ENCODE measurements around the gene SLC7A6. TPM values are rescaled to one million over a fixed set of nuclear protein-coding genes. Genes with fewer than 3 reads are reported as not detected.

SLC7A6 gene
- total RNA-seq, 1 experiment from 2014 or later, result 28.5 TPM

GRCh38 chr16:68350813-68351350, 86.6 kb downstream of the SLC7A6 start:
- Histone ChIP-seq H3K9me3 (ENCODE audit: control insufficient read depth in 1 of 2, insufficient read depth in 1 of 2, low read depth in 1 of 2, low read length in 2 of 2) (no peaks in the 10 kb centered on the region), H3K4me1 (ENCODE audit: control insufficient read depth in 1 of 2, insufficient read depth in 2 of 2, low read length in 2 of 2) (no peaks in the 10 kb centered on the region), H3K9ac (ENCODE audit: low read length) (no peak overlapping the region), H3K4me3 (replicated peaks in 1 of 2; ENCODE audit: low read depth in 1 of 2, low read length in 2 of 2) (no peak overlapping the region), H3K4me2 (ENCODE audit: low read length) (no peak overlapping the region), H3K79me2 (ENCODE audit: insufficient read depth, low read length) (no peaks in the 10 kb centered on the region), H4K20me1 (ENCODE audit: insufficient read depth) (no peaks in the 10 kb centered on the region), H3K27me3 (ENCODE audit: insufficient read depth, low read length) (no peaks in the 10 kb centered on the region), H3K27ac (ENCODE audit: low read depth, low read length) (no peak overlapping the region), H2AFZ (ENCODE audit: low read depth, low read length, poor library complexity, severe bottlenecking) (no peak overlapping the region), H3K9me2 (ENCODE audit: insufficient read depth) (no peaks in the 10 kb centered on the region), H3K36me3 (ENCODE audit: control insufficient read depth in 1 of 2, insufficient read depth in 2 of 2, low read length in 2 of 2) (peaks cover 11 to 39% of the 10 kb centered on the region in 2 experiments)
- DNase-seq (ENCODE audit: low read depth, low spot score), result no peak
- TF ChIP-seq POLR2A (IDR thresholded peaks at IDR 0.05; ENCODE audit: borderline replicate concordance, extremely low read depth, insufficient read depth, insufficient read length) (no peak), FOSL1 (IDR thresholded peaks at IDR 0.05; ENCODE audit: low read depth) (no peak), SRF (IDR thresholded peaks at IDR 0.05; ENCODE audit: low read depth) (no peak), SIN3A (IDR thresholded peaks at IDR 0.05; ENCODE audit: low read depth) (no peak), RAD21 (IDR thresholded peaks at IDR 0.05; ENCODE audit: low read depth) (no peak), MAX (IDR thresholded peaks at IDR 0.05) (no peak), TCF7L2 (IDR thresholded peaks at IDR 0.05; ENCODE audit: borderline replicate concordance, extremely low read depth, insufficient read depth, insufficient read length) (no peak), SP1 (IDR thresholded peaks at IDR 0.05; ENCODE audit: low read depth) (no peak), EZH2phosphoT487 (IDR thresholded peaks at IDR 0.05; ENCODE audit: borderline replicate concordance) (no peak), ELF1 (IDR thresholded peaks at IDR 0.05; ENCODE audit: borderline replicate concordance, low read depth) (no peak), ZFX (IDR thresholded peaks at IDR 0.05) (no peak), EGR1 (IDR thresholded peaks at IDR 0.05; ENCODE audit: low read depth) (no peak), CTCF (IDR thresholded peaks at IDR 0.05 in 2 of 3, conservative IDR thresholded peaks at IDR 0.05 in 1 of 3; ENCODE audit: borderline replicate concordance in 1 of 3, insufficient read depth in 1 of 3, low read depth in 2 of 3, low read length in 2 of 3) (no peak), REST (IDR thresholded peaks at IDR 0.05; ENCODE audit: low read depth) (no peak), ZNF274 (IDR thresholded peaks at IDR 0.05; ENCODE audit: low read depth, low read length) (no peak), JUND (IDR thresholded peaks at IDR 0.05) (no peak)
- no peak for ATAC-seq
- RAD21 ChIA-PET (ENCODE audit: low non-redundant PET in 1 of 2, low total read pairs in 2 of 2, uncharacterized antibody in 2 of 2, unreplicated experiment in 2 of 2), result no interaction called here
- CTCF ChIA-PET, result no interaction called here
- intact Hi-C loops (cut with micrococcal nuclease), result no loop called here
- no TSS peak for BruUV-seq (replicated peaks)
- POLR2A ChIA-PET, result no interaction called here

Measured in HCT116 (cell line).